WTC11 (cell line): Measurements from ENCODE around the gene KIFC1. TPM values are rescaled to one million over a fixed set of nuclear protein-coding genes. Genes with fewer than 3 reads are reported as not detected.

Source experiments
- ATAC-seq: fragments of 200-7000 bp; cut with Tn5 transposase; 2 replicates; pipeline ENCODE4 v1.10.0; 2021; ENCODE audit warnings: mild to moderate bottlenecking, moderate library complexity
- CTCF ChIA-PET: fragments of 300-600 bp; sonication (Branson Sonifier 250); formaldehyde crosslinking; loops from one replicate; lab custom pipeline; 2021; ENCODE audit warnings: antibody characterized with exemption; lab: Charles Lee
- POLR2A ChIA-PET: fragments of 350-600 bp; sonication (Branson Sonifier 250); formaldehyde crosslinking; loops from one replicate; lab custom pipeline; 2021; ENCODE audit warnings: antibody characterized with exemption; lab: Charles Lee
- DNase-seq: peaks from one replicate; pipeline ENCODE4 v3.0.0; 2021; ENCODE audit warnings: low spot score
- H3K27ac Mint-ChIP-seq: 2 replicates; pipeline ENCODE4 v1.8.0; 2021; ENCODE audit warnings: mixed read lengths
- H3K27me3 Mint-ChIP-seq: 2 replicates; pipeline ENCODE4 v1.8.0; 2021; ENCODE audit warnings: low read depth, mild to moderate bottlenecking, moderate library complexity, mixed read lengths
- H3K36me3 Mint-ChIP-seq: 2 replicates; pipeline ENCODE4 v1.8.0; 2021; ENCODE audit warnings: mixed read lengths
- H3K4me1 Mint-ChIP-seq: 2 replicates; pipeline ENCODE4 v1.8.0; 2022; ENCODE audit warnings: mixed read lengths
- H3K4me3 Mint-ChIP-seq: 2 replicates; pipeline ENCODE4 v1.8.0; 2021; ENCODE audit warnings: mild to moderate bottlenecking, moderate library complexity, mixed read lengths
- H3K9me3 Mint-ChIP-seq: 2 replicates; pipeline ENCODE4 v1.8.0; 2021; ENCODE audit warnings: mixed read lengths
- ATF1 ChIP-seq: sonication (generic); formaldehyde crosslinking; IDR thresholded peaks from 2 replicates; pipeline ENCODE4 v1.8.1; 2023; ENCODE audit warnings: mild to moderate bottlenecking, moderate library complexity, missing genetic modification reagents
- CREB1 ChIP-seq: sonication (generic); formaldehyde crosslinking; IDR thresholded peaks from 2 replicates; pipeline ENCODE4 v1.8.0; 2023; ENCODE audit warnings: mild to moderate bottlenecking, missing genetic modification reagents
- FOXK1 ChIP-seq: sonication (generic); formaldehyde crosslinking; IDR thresholded peaks from 2 replicates; pipeline ENCODE4 v1.8.0; 2022; ENCODE audit warnings: mild to moderate bottlenecking, moderate library complexity, missing genetic modification reagents
- GABPB1 ChIP-seq: sonication (generic); formaldehyde crosslinking; IDR thresholded peaks from 2 replicates; pipeline ENCODE4 v1.8.1; 2023; ENCODE audit warnings: mild to moderate bottlenecking, missing genetic modification reagents
- KAT7 ChIP-seq: sonication (generic); formaldehyde crosslinking; IDR thresholded peaks from 2 replicates; pipeline ENCODE4 v1.8.1; 2023; ENCODE audit warnings: missing genetic modification reagents, mild to moderate bottlenecking, borderline replicate concordance
- MYBL2 ChIP-seq: sonication (generic); formaldehyde crosslinking; IDR thresholded peaks from 2 replicates; pipeline ENCODE4 v1.8.1; 2023; ENCODE audit warnings: mild to moderate bottlenecking, moderate library complexity, missing genetic modification reagents
- NFYB ChIP-seq: sonication (generic); formaldehyde crosslinking; conservative IDR thresholded peaks from 2 replicates; pipeline ENCODE4 v1.8.0; 2022; ENCODE audit warnings: low read depth, missing genetic modification reagents
- RELA ChIP-seq: sonication (generic); formaldehyde crosslinking; IDR thresholded peaks from 2 replicates; pipeline ENCODE4 v1.8.1; 2022; ENCODE audit warnings: missing genetic modification reagents, mild to moderate bottlenecking, borderline replicate concordance
- SOX15 ChIP-seq: fragments of 250-450 bp; sonication (Bioruptor Pico); IDR thresholded peaks from 2 replicates; pipeline ENCODE4 v1.9.0; 2021; ENCODE audit warnings: mild to moderate bottlenecking
- ZBTB21 ChIP-seq: sonication (generic); formaldehyde crosslinking; IDR thresholded peaks from 2 replicates; pipeline ENCODE4 v1.8.1; 2023; ENCODE audit warnings: mild to moderate bottlenecking, missing genetic modification reagents, borderline replicate concordance
- ZNF219 ChIP-seq: sonication (generic); formaldehyde crosslinking; IDR thresholded peaks from 2 replicates; pipeline ENCODE4 v1.8.0; 2023; ENCODE audit warnings: missing genetic modification reagents, mild to moderate bottlenecking, borderline replicate concordance
- ZNF671 ChIP-seq: fragments of 250-450 bp; sonication (Bioruptor Pico); IDR thresholded peaks from 2 replicates; pipeline ENCODE4 v1.8.0; 2021; ENCODE audit warnings: mild to moderate bottlenecking
- total RNA-seq: library from RNA; stranded (reverse); gene quantifications from 3 replicates; pipeline ENCODE4 v1.2.3, GENCODE V29; 2021
- TF ChIP-seq, protein P1 (sequence below): sonication (generic); formaldehyde crosslinking; IDR thresholded peaks from 2 replicates; pipeline ENCODE4 v1.8.0; 2023; ENCODE audit warnings: missing genetic modification reagents, mild to moderate bottlenecking, borderline replicate concordance
- TF ChIP-seq, protein P2 (sequence below): sonication (generic); formaldehyde crosslinking; IDR thresholded peaks from 2 replicates; pipeline ENCODE4 v1.8.0; 2022; ENCODE audit warnings: missing genetic modification reagents
- TF ChIP-seq, protein P3 (sequence below): fragments of 250-450 bp; sonication (Bioruptor Pico); IDR thresholded peaks from 2 replicates; pipeline ENCODE4 v1.9.0; 2021; ENCODE audit warnings: mild to moderate bottlenecking
- TF ChIP-seq, protein P4 (sequence below): sonication (generic); formaldehyde crosslinking; IDR thresholded peaks from 2 replicates; pipeline ENCODE4 v1.8.1; 2022; ENCODE audit warnings: mild to moderate bottlenecking, moderate library complexity, missing genetic modification reagents
- TF ChIP-seq, protein P5 (sequence below): sonication (generic); formaldehyde crosslinking; IDR thresholded peaks from 2 replicates; pipeline ENCODE4 v1.8.1; 2022; ENCODE audit warnings: low read depth, mild to moderate bottlenecking, moderate library complexity, missing genetic modification reagents, borderline replicate concordance
- TF ChIP-seq, protein P6 (sequence below): fragments of 250-450 bp; sonication (Bioruptor Pico); IDR thresholded peaks from 2 replicates; pipeline ENCODE4 v1.9.0; 2021; ENCODE audit warnings: mild to moderate bottlenecking

Gene KIFC1
- total RNA-seq, 1 experiment from 2014 or later, result 97.3 TPM

DNA sequence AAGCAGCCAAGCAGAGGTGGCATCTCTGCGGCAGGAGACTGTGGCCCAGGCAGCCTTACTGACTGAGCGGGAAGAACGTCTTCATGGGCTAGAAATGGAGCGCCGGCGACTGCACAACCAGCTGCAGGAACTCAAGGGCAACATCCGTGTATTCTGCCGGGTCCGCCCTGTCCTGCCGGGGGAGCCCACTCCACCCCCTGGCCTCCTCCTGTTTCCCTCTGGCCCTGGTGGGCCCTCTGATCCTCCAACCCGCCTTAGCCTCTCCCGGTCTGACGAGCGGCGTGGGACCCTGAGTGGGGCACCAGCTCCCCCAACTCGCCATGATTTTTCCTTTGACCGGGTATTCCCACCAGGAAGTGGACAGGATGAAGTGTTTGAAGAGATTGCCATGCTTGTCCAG lies 13.3 kb downstream of the KIFC1 start:
- H3K9me3 Mint-ChIP-seq, result no peaks in the 10 kb centered on the region
- POLR2A ChIA-PET, result no interaction called here
- H3K4me1 Mint-ChIP-seq, result peaks cover 7% of the 10 kb centered on the region
- no peaks in the 10 kb centered on the region for H3K27me3 Mint-ChIP-seq
- peaks cover 63% of the 10 kb centered on the region for H3K36me3 Mint-ChIP-seq
- H3K27ac Mint-ChIP-seq, result no peak overlapping the region
- DNase-seq, result no peak
- no peak for ATAC-seq
- no peak overlapping the region for H3K4me3 Mint-ChIP-seq
- no peak for TF ChIP-seq ZNF219 (CRISPR knock-in tag)
- TF ChIP-seq, all 79 proteins: peak for 0
- CTCF ChIA-PET, result interaction anchor here (0.5 kb wide), 1 partner anchor 107 kb away, joined by 3 read pairs; no protein-coding TSS in a partner anchor

DNA sequence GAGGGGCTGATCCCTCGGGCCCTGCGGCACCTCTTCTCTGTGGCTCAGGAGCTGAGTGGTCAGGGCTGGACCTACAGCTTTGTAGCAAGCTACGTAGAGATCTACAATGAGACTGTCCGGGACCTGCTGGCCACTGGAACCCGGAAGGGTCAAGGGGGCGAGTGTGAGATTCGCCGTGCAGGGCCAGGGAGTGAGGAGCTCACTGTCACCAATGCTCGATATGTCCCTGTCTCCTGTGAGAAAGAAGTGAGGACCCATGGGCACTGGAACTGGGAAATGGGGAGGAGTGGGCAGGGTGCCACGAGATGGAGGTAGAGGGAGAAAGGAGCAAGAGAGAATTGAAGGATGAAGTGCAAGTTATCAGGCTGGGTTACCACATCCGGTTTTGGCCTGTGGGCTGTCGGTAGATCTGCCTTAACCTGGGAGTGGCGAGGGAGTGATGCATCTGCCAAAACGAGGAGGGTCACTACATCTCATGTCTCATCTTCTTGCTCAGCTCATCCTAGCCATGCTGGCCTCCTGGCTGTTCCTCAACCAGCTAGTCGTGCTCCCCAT lies 13.8 kb downstream of the KIFC1 start:
- POLR2A ChIA-PET, result no interaction called here
- CTCF ChIA-PET, result interaction anchor here (0.5 kb wide), 1 partner anchor 106 kb away, joined by 3 read pairs; no protein-coding TSS in a partner anchor
- no peaks in the 10 kb centered on the region for H3K9me3 Mint-ChIP-seq
- H3K4me3 Mint-ChIP-seq, result no peak overlapping the region
- peaks cover 58% of the 10 kb centered on the region for H3K36me3 Mint-ChIP-seq
- DNase-seq, result no peak
- H3K4me1 Mint-ChIP-seq, result peaks cover 7% of the 10 kb centered on the region
- ATAC-seq, result no peak
- H3K27me3 Mint-ChIP-seq, result no peaks in the 10 kb centered on the region
- TF ChIP-seq, protein P1, sequence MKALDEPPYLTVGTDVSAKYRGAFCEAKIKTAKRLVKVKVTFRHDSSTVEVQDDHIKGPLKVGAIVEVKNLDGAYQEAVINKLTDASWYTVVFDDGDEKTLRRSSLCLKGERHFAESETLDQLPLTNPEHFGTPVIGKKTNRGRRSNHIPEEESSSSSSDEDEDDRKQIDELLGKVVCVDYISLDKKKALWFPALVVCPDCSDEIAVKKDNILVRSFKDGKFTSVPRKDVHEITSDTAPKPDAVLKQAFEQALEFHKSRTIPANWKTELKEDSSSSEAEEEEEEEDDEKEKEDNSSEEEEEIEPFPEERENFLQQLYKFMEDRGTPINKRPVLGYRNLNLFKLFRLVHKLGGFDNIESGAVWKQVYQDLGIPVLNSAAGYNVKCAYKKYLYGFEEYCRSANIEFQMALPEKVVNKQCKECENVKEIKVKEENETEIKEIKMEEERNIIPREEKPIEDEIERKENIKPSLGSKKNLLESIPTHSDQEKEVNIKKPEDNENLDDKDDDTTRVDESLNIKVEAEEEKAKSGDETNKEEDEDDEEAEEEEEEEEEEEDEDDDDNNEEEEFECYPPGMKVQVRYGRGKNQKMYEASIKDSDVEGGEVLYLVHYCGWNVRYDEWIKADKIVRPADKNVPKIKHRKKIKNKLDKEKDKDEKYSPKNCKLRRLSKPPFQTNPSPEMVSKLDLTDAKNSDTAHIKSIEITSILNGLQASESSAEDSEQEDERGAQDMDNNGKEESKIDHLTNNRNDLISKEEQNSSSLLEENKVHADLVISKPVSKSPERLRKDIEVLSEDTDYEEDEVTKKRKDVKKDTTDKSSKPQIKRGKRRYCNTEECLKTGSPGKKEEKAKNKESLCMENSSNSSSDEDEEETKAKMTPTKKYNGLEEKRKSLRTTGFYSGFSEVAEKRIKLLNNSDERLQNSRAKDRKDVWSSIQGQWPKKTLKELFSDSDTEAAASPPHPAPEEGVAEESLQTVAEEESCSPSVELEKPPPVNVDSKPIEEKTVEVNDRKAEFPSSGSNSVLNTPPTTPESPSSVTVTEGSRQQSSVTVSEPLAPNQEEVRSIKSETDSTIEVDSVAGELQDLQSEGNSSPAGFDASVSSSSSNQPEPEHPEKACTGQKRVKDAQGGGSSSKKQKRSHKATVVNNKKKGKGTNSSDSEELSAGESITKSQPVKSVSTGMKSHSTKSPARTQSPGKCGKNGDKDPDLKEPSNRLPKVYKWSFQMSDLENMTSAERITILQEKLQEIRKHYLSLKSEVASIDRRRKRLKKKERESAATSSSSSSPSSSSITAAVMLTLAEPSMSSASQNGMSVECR, result no peak
- TF ChIP-seq MYBL2 (CRISPR knock-in tag) (no peak), FOXK1 (no peak), GABPB1 (CRISPR knock-in tag) (no peak), NFYB (CRISPR knock-in tag) (no peak), KAT7 (CRISPR knock-in tag) (no peak), ZBTB21 (CRISPR knock-in tag) (no peak), CREB1 (CRISPR knock-in tag) (no peak), SOX15 (CRISPR knock-in tag) (no peak), ATF1 (CRISPR knock-in tag) (no peak), ZNF671 (CRISPR knock-in tag) (no peak), RELA (CRISPR knock-in tag) (no peak)
- TF ChIP-seq, protein P2, sequence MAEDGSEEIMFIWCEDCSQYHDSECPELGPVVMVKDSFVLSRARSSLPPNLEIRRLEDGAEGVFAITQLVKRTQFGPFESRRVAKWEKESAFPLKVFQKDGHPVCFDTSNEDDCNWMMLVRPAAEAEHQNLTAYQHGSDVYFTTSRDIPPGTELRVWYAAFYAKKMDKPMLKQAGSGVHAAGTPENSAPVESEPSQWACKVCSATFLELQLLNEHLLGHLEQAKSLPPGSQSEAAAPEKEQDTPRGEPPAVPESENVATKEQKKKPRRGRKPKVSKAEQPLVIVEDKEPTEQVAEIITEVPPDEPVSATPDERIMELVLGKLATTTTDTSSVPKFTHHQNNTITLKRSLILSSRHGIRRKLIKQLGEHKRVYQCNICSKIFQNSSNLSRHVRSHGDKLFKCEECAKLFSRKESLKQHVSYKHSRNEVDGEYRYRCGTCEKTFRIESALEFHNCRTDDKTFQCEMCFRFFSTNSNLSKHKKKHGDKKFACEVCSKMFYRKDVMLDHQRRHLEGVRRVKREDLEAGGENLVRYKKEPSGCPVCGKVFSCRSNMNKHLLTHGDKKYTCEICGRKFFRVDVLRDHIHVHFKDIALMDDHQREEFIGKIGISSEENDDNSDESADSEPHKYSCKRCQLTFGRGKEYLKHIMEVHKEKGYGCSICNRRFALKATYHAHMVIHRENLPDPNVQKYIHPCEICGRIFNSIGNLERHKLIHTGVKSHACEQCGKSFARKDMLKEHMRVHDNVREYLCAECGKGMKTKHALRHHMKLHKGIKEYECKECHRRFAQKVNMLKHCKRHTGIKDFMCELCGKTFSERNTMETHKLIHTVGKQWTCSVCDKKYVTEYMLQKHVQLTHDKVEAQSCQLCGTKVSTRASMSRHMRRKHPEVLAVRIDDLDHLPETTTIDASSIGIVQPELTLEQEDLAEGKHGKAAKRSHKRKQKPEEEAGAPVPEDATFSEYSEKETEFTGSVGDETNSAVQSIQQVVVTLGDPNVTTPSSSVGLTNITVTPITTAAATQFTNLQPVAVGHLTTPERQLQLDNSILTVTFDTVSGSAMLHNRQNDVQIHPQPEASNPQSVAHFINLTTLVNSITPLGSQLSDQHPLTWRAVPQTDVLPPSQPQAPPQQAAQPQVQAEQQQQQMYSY (CRISPR knock-in tag), result no peak
- TF ChIP-seq, protein P3, sequence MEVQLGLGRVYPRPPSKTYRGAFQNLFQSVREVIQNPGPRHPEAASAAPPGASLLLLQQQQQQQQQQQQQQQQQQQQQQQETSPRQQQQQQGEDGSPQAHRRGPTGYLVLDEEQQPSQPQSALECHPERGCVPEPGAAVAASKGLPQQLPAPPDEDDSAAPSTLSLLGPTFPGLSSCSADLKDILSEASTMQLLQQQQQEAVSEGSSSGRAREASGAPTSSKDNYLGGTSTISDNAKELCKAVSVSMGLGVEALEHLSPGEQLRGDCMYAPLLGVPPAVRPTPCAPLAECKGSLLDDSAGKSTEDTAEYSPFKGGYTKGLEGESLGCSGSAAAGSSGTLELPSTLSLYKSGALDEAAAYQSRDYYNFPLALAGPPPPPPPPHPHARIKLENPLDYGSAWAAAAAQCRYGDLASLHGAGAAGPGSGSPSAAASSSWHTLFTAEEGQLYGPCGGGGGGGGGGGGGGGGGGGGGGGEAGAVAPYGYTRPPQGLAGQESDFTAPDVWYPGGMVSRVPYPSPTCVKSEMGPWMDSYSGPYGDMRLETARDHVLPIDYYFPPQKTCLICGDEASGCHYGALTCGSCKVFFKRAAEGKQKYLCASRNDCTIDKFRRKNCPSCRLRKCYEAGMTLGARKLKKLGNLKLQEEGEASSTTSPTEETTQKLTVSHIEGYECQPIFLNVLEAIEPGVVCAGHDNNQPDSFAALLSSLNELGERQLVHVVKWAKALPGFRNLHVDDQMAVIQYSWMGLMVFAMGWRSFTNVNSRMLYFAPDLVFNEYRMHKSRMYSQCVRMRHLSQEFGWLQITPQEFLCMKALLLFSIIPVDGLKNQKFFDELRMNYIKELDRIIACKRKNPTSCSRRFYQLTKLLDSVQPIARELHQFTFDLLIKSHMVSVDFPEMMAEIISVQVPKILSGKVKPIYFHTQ (CRISPR knock-in tag), result no peak
- TF ChIP-seq, protein P4, sequence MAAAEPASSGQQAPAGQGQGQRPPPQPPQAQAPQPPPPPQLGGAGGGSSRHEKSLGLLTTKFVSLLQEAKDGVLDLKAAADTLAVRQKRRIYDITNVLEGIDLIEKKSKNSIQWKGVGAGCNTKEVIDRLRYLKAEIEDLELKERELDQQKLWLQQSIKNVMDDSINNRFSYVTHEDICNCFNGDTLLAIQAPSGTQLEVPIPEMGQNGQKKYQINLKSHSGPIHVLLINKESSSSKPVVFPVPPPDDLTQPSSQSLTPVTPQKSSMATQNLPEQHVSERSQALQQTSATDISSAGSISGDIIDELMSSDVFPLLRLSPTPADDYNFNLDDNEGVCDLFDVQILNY (CRISPR knock-in tag), result no peak
- TF ChIP-seq, protein P5, sequence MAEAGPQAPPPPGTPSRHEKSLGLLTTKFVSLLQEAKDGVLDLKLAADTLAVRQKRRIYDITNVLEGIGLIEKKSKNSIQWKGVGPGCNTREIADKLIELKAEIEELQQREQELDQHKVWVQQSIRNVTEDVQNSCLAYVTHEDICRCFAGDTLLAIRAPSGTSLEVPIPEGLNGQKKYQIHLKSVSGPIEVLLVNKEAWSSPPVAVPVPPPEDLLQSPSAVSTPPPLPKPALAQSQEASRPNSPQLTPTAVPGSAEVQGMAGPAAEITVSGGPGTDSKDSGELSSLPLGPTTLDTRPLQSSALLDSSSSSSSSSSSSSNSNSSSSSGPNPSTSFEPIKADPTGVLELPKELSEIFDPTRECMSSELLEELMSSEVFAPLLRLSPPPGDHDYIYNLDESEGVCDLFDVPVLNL (CRISPR knock-in tag), result no peak
- TF ChIP-seq, protein P6, sequence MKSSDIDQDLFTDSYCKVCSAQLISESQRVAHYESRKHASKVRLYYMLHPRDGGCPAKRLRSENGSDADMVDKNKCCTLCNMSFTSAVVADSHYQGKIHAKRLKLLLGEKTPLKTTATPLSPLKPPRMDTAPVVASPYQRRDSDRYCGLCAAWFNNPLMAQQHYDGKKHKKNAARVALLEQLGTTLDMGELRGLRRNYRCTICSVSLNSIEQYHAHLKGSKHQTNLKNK (CRISPR knock-in tag), result no peak
- H3K27ac Mint-ChIP-seq, result no peak overlapping the region
